GM12873 (cell line): ENCODE results near the gene ELOF1.
A peak's percentile ranks its signal among the peaks of the same experiment; 100 is the strongest.

ENCODE experiments used
- CTCF ChIP-seq: IDR thresholded peaks from 2 replicates; pipeline ENCODE4 v1.5.1; 2012; ENCODE audit warnings: low read depth, mild to moderate bottlenecking, moderate library complexity, low read length, control low read depth; ENCODE audit not compliant: insufficient read depth; ENCODE audit errors: missing control alignments

ELOF1 gene

GRCh38 chr19:11547929-11548700 is 10.9 kb downstream of the ELOF1 start:
- TF ChIP-seq CTCF, result no peak

- no peak for TF ChIP-seq CTCF
Observed at GRCh38 chr19:11541238-11541637, 17.8 kb downstream of the ELOF1 start.

GRCh38 chr19:11540645-11541044 is 18.4 kb downstream of the ELOF1 start:
- TF ChIP-seq CTCF, result no peak

GRCh38 chr19:11539495-11540365 is 19.3 kb downstream of the ELOF1 start:
- no peak for TF ChIP-seq CTCF

GRCh38 chr19:11538232-11539036 is 20.6 kb downstream of the ELOF1 start, which contains the start of gene CNN1:
CNN1 (plus strand) TSS chr19:11538851; CDS start chr19:11538928, 77 bp downstream.
- TF ChIP-seq CTCF, result no peak

- TF ChIP-seq CTCF, result peak; percentile 89
Observed at GRCh38 chr19:11535792-11536595, 23.0 kb downstream of the ELOF1 start.
